D721Med (cell line): ENCODE measurements around the gene SRP9.

ENCODE experiments used
- DNase-seq: peaks from one replicate; pipeline ENCODE4 v3.0.0; 2011; ENCODE audit warnings: low spot score; ENCODE audit not compliant: insufficient read length
- FAIRE-seq: peaks from 2 replicates; lab custom pipeline; 2011; peaks lifted over from hg19 to GRCh38; lab: Jason Lieb, UNC
- CTCF ChIP-seq: IDR thresholded peaks from 2 replicates; pipeline ENCODE4 v1.5.1; 2012; ENCODE audit warnings: mild to moderate bottlenecking, control low read depth; ENCODE audit not compliant: insufficient read depth; ENCODE audit errors: missing control alignments

The SRP9 gene

GRCh38 chr1:225838793-225839192 is 61.2 kb downstream of the SRP9 start:
- DNase-seq (no peak), FAIRE-seq (no peak)
- TF ChIP-seq CTCF = no peak
